ENCODE results near the gene KRT1.

- TF ChIP-seq CTCF (IDR thresholded peaks at IDR 0.05) (no peak), POLR2A (IDR thresholded peaks at IDR 0.05) (no peak)
These were observed 42.5 kb upstream of the KRT1 start for GRCh38 chr12:52722680-52723079.
